Left kidney (tissue), 8 donors: ENCODE results near the gene CRYZL1. TPM values are rescaled to one million over a fixed set of nuclear protein-coding genes. Genes with fewer than 3 reads are reported as not detected.
"Not testable (repeated sequence)": the region's sequence is repeated elsewhere in the genome, so short reads cannot be mapped to it uniquely, and the experiment has no call there.

Experiments used
- DNase-seq: peaks from one replicate; pipeline ENCODE4 v3.0.0-alpha.2; 2013
- long read RNA-seq, 8 donors: transcript quantifications; one replicate each; lab custom pipeline, GENCODE V29; 2026
- polyA plus RNA-seq: library from polyadenylated mRNA; unstranded; fragments of 120-200 nt; gene quantifications from one replicate; pipeline ENCODE4 v1.2.1, GENCODE V29; 2013; ENCODE audit not compliant: insufficient read length

CRYZL1 gene
- 86.4 TPM for polyA plus RNA-seq
- long read RNA-seq, donor 1, transcript CRYZL1-203 (13 exons, 1,482 nt): major isoform, 9 of 16 reads
- long read RNA-seq, donor 1, transcript CRYZL1-219 (2 exons, 1,018 nt): minor isoform, 5 of 16 reads
- long read RNA-seq, donor 1, partial matches to known transcripts: 0 of 16 reads
- long read RNA-seq, donor 1, other reads (novel, unspliced or antisense): 0 of 16 reads
- long read RNA-seq, donor 2, transcript CRYZL1-203 (13 exons, 1,482 nt): major isoform, 6 of 9 reads
- long read RNA-seq, donor 2, partial matches to known transcripts: 0 of 9 reads
- long read RNA-seq, donor 2, other reads (novel, unspliced or antisense): 0 of 9 reads
- long read RNA-seq, donor 3, transcript CRYZL1-219 (2 exons, 1,018 nt): minor isoform, 5 of 30 reads
- long read RNA-seq, donor 3, transcript CRYZL1-203 (13 exons, 1,482 nt): major isoform, 8 of 30 reads
- long read RNA-seq, donor 3, partial matches to known transcripts: 10 of 30 reads
- long read RNA-seq, donor 3, other reads (novel, unspliced or antisense): 6 of 30 reads
- long read RNA-seq, donor 4, partial matches to known transcripts: 0 of 1 reads
- long read RNA-seq, donor 4, other reads (novel, unspliced or antisense): 0 of 1 reads
- long read RNA-seq, donor 5, transcript CRYZL1-203 (13 exons, 1,482 nt): major isoform, 12 of 38 reads
- long read RNA-seq, donor 5, partial matches to known transcripts: 16 of 38 reads
- long read RNA-seq, donor 5, other reads (novel, unspliced or antisense): 0 of 38 reads
- long read RNA-seq, donor 6, transcript CRYZL1-203 (13 exons, 1,482 nt): major isoform, 13 of 18 reads
- long read RNA-seq, donor 6, partial matches to known transcripts: 0 of 18 reads
- long read RNA-seq, donor 6, other reads (novel, unspliced or antisense): 0 of 18 reads
- long read RNA-seq, donor 7, transcript CRYZL1-203 (13 exons, 1,482 nt): major isoform, 16 of 37 reads
- long read RNA-seq, donor 7, transcript CRYZL1-219 (2 exons, 1,018 nt): minor isoform, 8 of 37 reads
- long read RNA-seq, donor 7, partial matches to known transcripts: 12 of 37 reads
- long read RNA-seq, donor 7, other reads (novel, unspliced or antisense): 0 of 37 reads
- long read RNA-seq, donor 8, transcript CRYZL1-203 (13 exons, 1,482 nt): major isoform, 6 of 10 reads
- long read RNA-seq, donor 8, partial matches to known transcripts: 0 of 10 reads
- long read RNA-seq, donor 8, other reads (novel, unspliced or antisense): 0 of 10 reads

DNA sequence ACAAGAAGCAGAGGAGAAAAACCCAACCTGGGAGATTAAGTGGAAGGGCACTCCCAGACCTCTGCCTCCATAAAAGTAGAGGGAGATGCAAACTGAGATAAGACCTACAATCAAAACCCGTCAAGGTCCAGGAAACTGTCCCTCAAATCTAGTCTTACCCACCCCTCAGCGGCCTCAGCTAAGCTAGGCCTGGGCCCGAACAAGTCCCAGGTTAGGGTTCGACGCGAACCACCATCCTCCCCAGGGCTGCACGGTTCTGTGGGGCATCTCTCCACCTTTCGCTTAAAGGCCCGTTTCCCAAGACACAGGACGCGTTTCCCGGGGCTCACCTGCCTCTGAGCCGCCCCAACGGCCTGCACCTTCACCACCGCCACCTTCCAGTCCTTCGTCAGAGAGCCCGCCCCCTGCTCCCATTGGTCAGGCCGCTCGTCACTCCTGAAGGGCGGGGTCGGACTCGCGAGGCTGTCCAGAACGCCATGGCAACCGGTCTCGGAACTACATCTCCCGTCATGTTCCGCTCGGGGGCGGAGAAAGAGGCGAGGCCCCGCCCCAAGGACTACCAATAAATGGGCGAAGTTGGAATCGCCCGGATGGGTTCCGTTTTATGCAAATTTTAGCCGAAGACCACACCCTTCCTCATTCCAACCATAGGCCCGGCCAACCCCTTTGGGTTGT is at the start of gene CRYZL1:
TSS of gene CRYZL1 (minus strand) at position 390 of the 675 bp plus-strand sequence. CDS start 10,190 bp downstream, outside the sequence.
- DNase-seq: peak; percentile 100

- no peak for DNase-seq
These were observed 49.3 kb upstream of the CRYZL1 start for GRCh38 chr21:33690874-33691273.

GRCh38 chr21:33688353-33688752 is 46.8 kb upstream of the CRYZL1 start:
- DNase-seq: no peak

- DNase-seq: no peak
These were observed 46.1 kb upstream of the CRYZL1 start for GRCh38 chr21:33687634-33688033.

GRCh38 chr21:33686386-33686785 is 44.8 kb upstream of the CRYZL1 start:
- DNase-seq: no peak

DNA sequence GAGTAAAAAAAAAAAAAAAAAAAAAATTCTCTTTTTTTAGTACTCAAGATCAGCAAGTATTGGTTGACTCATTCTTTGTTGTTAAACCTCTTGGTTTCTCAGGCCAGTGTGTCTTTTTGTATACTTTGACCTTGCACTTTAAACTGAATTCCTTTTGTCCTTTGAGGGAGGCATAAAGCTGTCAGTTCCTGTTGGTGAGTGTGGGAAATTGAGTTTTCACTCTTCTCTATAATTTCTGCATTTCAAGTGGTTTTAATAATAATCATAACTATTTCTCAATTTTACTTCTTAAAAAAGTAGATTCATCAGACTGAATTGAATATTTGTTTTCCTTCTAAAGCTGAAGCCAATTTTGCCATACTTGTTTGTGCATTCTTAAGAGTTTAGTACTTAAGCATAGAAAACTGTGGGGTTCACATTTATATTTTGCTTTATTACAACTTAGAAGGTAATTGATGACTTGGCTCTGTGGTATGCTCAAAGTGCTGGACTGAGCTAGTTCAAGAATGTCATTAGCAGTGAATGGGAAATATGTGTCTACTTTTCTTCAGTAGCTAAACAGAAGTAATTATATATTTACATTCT is 44.2 kb upstream of the CRYZL1 start:
- no peak for DNase-seq

DNA sequence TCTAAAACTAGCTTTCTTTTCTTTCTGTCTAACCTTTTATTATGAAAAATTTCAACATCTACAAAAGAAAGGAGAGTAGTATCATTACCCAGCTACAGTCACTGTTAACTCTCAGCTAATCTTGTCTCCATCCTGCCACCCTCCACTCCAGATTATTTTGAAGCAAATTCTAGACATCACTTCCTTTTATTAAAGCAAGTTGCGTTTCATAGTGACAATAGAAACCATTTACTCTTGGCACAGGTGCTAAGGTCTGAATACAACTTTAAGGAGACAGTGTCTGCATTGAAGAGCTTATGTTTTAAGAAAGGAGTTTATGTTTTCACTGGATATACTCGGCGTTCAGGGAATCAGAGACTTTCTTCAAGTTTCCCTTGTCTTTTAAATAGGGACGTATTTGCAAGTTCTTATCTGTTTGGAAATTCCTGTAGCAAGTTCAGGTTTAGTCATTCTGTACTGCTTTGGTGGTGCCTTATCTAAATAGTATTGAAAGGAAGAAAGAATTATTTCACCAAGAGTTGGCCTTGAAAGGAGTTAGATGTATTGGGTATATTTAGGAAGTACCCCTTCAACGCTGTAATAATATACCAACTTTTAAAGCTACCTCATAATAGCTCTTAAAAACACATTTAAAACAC is 43.5 kb upstream of the CRYZL1 start:
- DNase-seq: no peak

DNA sequence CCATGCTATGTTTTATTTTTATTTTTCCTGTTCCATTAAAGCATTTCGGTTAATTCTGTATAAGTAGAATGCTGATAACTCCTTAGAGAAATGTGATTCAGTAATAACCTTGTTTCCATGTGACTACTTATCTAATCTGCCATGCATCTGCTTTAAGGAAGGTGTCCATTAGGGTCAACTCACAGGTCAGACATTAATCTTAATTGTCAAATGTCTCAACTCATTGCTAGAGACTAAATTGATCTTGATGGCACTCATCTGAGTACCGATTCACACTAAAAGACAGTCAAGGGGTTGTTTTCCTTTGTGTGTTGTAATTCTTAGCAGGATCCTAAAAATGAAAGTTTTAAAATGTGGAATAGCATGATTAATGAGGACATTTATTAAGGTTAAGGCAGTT is 42.5 kb upstream of the CRYZL1 start:
- DNase-seq: no peak

- no peak for DNase-seq
These were observed 41.6 kb upstream of the CRYZL1 start for GRCh38 chr21:33682992-33683627.

DNA sequence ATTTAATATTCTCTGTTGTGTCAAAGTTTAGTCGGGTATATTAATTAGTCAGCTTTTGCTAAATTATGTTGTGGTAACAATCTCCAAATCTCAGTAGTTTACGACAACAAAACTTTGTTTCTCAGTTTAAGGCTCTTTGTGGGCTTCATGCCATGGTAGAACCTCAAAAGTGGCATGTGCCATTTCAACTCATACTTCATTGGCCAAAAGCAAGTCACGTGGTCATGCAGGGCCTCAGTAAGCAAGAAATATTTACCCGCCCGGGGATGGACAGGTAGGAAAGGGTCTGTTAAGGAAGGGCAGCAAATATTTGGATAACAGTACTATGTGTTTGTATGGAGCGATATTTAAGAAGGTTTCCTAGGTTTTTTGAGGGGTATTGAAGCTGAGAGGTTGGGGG is 39.3 kb upstream of the CRYZL1 start:
- no peak for DNase-seq

DNA sequence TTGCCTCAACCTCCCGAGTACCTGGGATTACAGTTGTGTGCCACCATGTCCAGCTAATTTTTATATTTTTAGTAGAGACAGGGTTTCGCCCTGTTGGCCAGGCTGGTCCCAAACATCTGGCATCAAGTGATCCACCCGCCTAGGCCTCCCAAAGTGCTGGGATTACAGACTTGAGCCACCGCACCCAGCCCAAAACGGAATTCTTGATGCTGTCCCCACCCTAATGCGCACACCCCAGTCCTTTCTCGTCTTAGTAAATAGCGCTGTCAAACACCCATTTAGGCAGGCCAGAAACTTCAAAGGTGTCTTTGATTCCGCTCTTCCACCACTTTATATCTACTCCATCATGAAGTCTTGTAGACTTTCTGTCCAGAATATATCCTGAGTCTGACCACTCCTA is 35.9 kb upstream of the CRYZL1 start:
- no peak for DNase-seq

DNA sequence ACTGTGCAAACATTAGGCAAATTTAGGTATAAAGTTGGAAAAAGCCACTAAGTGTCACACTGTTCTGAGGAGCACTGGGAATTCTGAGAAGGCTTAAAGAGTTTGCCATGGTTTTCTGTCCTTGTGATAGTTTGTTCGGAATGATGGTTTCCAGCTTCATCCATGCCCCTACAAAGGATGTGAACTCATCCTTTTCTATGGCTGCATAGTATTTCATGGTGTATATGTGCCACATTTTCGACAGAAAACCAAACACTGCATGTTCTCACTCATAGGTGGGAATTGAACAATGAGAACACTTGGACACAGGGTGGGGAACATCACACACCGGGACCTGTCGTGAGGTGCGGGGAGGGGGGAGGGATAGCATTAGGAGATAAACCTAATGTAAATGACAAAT is 35.1 kb upstream of the CRYZL1 start:
- not testable (repeated sequence) for DNase-seq

DNA sequence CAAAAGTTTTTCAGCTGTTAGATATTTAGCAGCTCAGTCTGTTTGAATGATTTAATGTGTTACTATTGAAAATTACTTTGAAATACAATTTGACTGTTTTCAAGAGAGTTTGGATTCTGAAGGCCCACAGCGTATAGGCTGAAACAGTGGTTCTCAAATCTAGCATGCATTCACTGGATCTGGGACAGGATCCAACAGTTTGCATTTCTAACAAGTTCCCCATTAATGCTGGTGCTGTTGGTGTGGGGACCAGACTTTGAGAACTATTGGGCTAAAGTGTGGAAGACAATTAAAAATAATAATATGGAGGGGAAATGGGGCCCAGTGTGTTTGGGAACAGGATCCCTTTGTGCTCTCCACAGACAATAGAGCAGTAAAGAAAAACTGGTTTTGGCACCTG is 32.7 kb upstream of the CRYZL1 start:
- DNase-seq: no peak

DNA sequence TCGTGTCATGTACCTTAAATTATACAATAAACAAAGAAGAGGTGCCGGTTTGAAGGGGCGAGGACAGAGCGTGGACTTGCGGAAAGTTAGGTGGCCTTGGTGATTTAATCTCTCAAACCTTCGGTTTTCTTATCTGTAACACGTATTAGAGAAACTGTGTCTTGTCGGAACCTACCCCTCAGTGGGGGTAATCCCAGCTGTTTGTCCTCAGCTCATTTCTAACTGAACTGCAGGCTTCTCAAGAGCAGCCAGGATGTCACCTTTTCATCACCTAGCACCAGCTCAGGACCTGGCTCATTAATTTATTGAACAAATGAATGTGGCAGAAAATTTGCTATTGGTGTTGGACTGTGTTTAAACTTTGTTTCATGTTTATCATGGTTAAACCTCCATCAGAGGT is 31.9 kb upstream of the CRYZL1 start:
- no peak for DNase-seq

- DNase-seq: no peak
These were observed 28.8 kb upstream of the CRYZL1 start for GRCh38 chr21:33670076-33670978.

DNA sequence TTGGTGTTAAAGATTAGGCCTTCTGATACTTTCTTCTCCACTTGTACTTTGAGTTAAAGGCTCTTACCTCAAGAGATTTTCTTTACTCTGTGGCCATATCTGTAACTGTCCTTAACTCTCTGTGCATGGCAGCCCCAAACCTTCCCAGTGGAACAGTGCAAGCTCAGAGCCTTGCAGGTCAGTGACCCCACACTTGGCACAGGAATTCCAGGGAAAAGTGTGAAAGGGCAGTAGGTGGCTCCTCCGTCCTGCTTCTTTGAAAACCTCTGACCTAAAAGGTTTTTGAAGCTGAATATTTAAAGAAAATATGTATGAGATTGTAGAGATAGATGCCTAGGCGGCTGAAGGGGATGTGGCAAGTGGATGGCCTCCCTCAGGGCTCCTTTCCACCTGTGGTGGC is 27.1 kb upstream of the CRYZL1 start:
- DNase-seq: no peak

GRCh38 chr21:33668180-33668579 is 26.6 kb upstream of the CRYZL1 start:
- DNase-seq: no peak

DNA sequence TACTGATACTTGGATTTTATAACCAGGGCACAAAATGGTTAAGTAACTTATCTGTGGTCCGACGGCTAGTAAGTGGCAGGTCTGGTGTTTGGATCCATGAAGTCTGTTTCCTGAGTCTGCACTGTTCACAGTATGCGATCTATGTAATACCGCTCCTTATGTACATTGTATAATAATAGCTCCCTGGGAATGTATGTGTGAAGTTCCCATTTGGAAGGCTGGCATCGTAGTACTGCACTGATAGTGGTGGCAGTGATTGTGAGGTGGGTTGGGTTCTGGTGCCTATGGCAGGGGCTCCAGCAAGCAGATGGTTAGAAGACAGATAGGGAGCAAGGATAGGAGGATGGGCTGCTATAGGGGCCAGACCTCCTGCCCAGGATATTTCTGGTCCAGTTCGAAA is 26.1 kb upstream of the CRYZL1 start:
- no peak for DNase-seq

DNA sequence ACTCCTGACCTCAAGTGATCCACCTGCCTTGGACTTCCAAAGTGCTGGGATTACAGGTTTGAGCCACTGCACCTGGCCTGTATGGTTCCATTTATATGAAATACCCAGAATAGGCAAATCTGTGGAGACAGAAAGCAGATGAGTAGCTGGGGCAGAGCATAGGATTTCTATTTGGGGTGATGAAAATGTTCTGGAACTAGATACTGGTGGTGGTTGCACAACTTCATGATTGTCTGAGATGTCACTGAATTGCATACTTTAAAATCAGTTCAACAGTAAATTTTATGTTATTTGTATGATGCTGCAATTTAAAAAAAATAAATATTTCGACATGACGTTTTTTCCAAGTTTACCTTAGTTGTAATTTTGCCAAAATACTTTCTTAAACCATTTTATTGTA is 24.6 kb upstream of the CRYZL1 start:
- DNase-seq: no peak
